A549 treated with CpdA at 1 μM for 4 hours (cell line): ENCODE data around the gene GALK2. TPM values are rescaled to one million over a fixed set of nuclear protein-coding genes. Genes with fewer than 3 reads are reported as not detected.

Source experiments
- total RNA-seq: library from RNA; stranded (reverse); fragments of 200-300 nt; extraction: Qiagen RNA extraction; gene quantifications from 5 replicates; pipeline ENCODE4 v1.2.3, GENCODE V29; 2022; ENCODE audit warnings: low read depth

GALK2 gene
- total RNA-seq = 22.0 to 27.1 TPM (median 22.0 TPM) in 5 replicates

GRCh38 chr15:49169880-49170597, at the start of gene GALK2:
Gene GALK2, plus strand, starts transcription at chr15:49170247. Its CDS starts 76 bp downstream, at chr15:49170323.

GRCh38 chr15:49155110-49155833, 14.8 kb upstream of the GALK2 start, which contains the start of gene COPS2:
Gene COPS2, minus strand, starts transcription at chr15:49155599. Its CDS starts 21 bp downstream, at chr15:49155578.

Other genes with a start within 250 kb of the GALK2 start
- gene SHC4, start 206.3 kb upstream of the GALK2 start, total RNA-seq = 0.66 to 1.6 TPM (median 0.85 TPM) in 5 replicates
- 5.7 to 10.5 TPM (median 7.5 TPM) in 5 replicates for gene SECISBP2L, start 123.8 kb upstream of the GALK2 start, total RNA-seq
- gene COPS2, start 14.6 kb upstream of the GALK2 start, total RNA-seq = 57.8 to 109 TPM (median 58.0 TPM) in 5 replicates